ENCODE results near the gene SIRPA.

- no peak for TF ChIP-seq POLR2A (IDR thresholded peaks at IDR 0.05; ENCODE audit: low read depth, low read length)
- no peak for TF ChIP-seq TAF1 (IDR thresholded peaks at IDR 0.05; ENCODE audit: borderline replicate concordance, low read depth, low read length)
- TF ChIP-seq POLR2AphosphoS5 (IDR thresholded peaks at IDR 0.05; ENCODE audit: low read depth, low read length): no peak
Measured at GRCh38 chr20:1911536-1911935, 16.3 kb downstream of the SIRPA start.

Measured in GM12892 (cell line).